GM12878 (cell line): ENCODE measurements around the gene AGER. TPM values are rescaled to one million over a fixed set of nuclear protein-coding genes. Genes with fewer than 3 reads are reported as not detected.
A peak's percentile ranks its signal among the peaks of the same experiment; 100 is the strongest.

Source experiments
- CUX1 ChIP-seq: IDR thresholded peaks from 2 replicates; pipeline ENCODE4 v1.6.1; 2012; ENCODE audit warnings: improper control_type of control experiment, low read depth, low read length; ENCODE audit not compliant: insufficient replicate concordance
- HDAC6 ChIP-seq: fragments of 200-600 bp; sonication (generic); IDR thresholded peaks from one replicate; pipeline ENCODE4 v1.8.0; 2017; ENCODE audit warnings: antibody characterized with exemption; ENCODE audit not compliant: unreplicated experiment
- IRF5 ChIP-seq: fragments of 450-650 bp; IDR thresholded peaks from 2 replicates; pipeline ENCODE4 v1.6.1; 2017; ENCODE audit warnings: borderline replicate concordance
- KAT2A ChIP-seq: conservative IDR thresholded peaks from 2 replicates; pipeline ENCODE4 v1.6.1; 2011; ENCODE audit warnings: low read depth, low read length; ENCODE audit not compliant: control insufficient read depth
- MTA3 ChIP-seq: IDR thresholded peaks from 2 replicates; pipeline ENCODE4 v1.6.1; 2012; ENCODE audit warnings: low read length, inconsistent platforms, borderline replicate concordance
- PBX3 ChIP-seq: IDR thresholded peaks from 2 replicates; pipeline ENCODE4 v1.6.1; 2011; ENCODE audit warnings: mild to moderate bottlenecking, low read depth, low read length, moderate library complexity; ENCODE audit not compliant: insufficient replicate concordance
- ZBTB40 ChIP-seq: fragments of 450-650 bp; IDR thresholded peaks from 2 replicates; pipeline ENCODE4 v1.6.1; 2016; ENCODE audit warnings: mild to moderate bottlenecking, moderate library complexity, borderline replicate concordance
- ZNF622 ChIP-seq: fragments of 450-650 bp; IDR thresholded peaks from 2 replicates; pipeline ENCODE4 v1.6.1; 2017; ENCODE audit warnings: mild to moderate bottlenecking, inconsistent platforms
- polyA plus RNA-seq, 11 experiments: library from polyadenylated mRNA; depleted of rRNA in 4 of 11; unstranded in 6 of 11; stranded (reverse) in 5 of 11; fragments of >200 nt; fragmentation: Nextera tagmentation in 4 of 11; fragmentation: Illumina TruSeq in 1 of 11; extraction: Ambion mirVana in 4 of 11; extraction: Trizol in 1 of 11; gene quantifications; 1 replicate in 1 of 11; 2 replicates in 10 of 11; pipeline versions ENCODE4 v1.2.1 to v1.2.3, GENCODE V29; 2011 to 2016; ENCODE audit warnings: inconsistent platforms in 2 of 11, missing spikeins in 2 of 11, low read depth in 1 of 11
- total RNA-seq, 4 experiments: library from RNA; depleted of rRNA in 3 of 4; stranded (reverse); fragments of >200 nt in 3 of 4; fragmentation: Illumina TruSeq in 1 of 4; extraction: Trizol in 1 of 4; gene quantifications; 2 replicates each; pipeline versions ENCODE4 v1.2.1 to v1.2.3, GENCODE V29; 2013 to 2021
- TF ChIP-seq, protein P1 (sequence below): fragments of 450-650 bp; IDR thresholded peaks from 2 replicates; pipeline ENCODE4 v1.6.1; 2017; ENCODE audit warnings: mild to moderate bottlenecking, moderate library complexity

The AGER gene
- total and polyA plus RNA-seq, 10 of the 15 experiments (the other 5 are each of a cell fraction or from before 2014, with no cell fraction given) = 1.1 to 18.2 (median 3.9) TPM

- TF ChIP-seq CUX1 (no peak), KAT2A (no peak), HDAC6 (no peak), MTA3 (no peak; the same call in 1 of the 2 replicates), ZBTB40 (peak; percentile 88), ZNF622 (no peak), PBX3 (peak; percentile 98), IRF5 (no peak)
- TF ChIP-seq, protein P1, sequence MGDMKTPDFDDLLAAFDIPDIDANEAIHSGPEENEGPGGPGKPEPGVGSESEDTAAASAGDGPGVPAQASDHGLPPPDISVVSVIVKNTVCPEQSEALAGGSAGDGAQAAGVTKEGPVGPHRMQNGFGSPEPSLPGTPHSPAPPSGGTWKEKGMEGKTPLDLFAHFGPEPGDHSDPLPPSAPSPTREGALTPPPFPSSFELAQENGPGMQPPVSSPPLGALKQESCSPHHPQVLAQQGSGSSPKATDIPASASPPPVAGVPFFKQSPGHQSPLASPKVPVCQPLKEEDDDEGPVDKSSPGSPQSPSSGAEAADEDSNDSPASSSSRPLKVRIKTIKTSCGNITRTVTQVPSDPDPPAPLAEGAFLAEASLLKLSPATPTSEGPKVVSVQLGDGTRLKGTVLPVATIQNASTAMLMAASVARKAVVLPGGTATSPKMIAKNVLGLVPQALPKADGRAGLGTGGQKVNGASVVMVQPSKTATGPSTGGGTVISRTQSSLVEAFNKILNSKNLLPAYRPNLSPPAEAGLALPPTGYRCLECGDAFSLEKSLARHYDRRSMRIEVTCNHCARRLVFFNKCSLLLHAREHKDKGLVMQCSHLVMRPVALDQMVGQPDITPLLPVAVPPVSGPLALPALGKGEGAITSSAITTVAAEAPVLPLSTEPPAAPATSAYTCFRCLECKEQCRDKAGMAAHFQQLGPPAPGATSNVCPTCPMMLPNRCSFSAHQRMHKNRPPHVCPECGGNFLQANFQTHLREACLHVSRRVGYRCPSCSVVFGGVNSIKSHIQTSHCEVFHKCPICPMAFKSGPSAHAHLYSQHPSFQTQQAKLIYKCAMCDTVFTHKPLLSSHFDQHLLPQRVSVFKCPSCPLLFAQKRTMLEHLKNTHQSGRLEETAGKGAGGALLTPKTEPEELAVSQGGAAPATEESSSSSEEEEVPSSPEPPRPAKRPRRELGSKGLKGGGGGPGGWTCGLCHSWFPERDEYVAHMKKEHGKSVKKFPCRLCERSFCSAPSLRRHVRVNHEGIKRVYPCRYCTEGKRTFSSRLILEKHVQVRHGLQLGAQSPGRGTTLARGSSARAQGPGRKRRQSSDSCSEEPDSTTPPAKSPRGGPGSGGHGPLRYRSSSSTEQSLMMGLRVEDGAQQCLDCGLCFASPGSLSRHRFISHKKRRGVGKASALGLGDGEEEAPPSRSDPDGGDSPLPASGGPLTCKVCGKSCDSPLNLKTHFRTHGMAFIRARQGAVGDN = no peak
Observed at GRCh38 chr6:32175711-32176475, 8.2 kb downstream of the AGER start, which contains the start of gene AGPAT1 (continued).
